ENCODE measurements around the gene SP140.
"Not testable (repeated sequence)": the region's sequence is repeated elsewhere in the genome, so short reads cannot be mapped to it uniquely, and the experiment has no call there.

The SP140 gene

GRCh38 chr2:230269715-230270114 is 44.2 kb downstream of the SP140 start:
- DNase-seq (ENCODE audit: low read depth, low spot score), result no peak
- no peak overlapping the region for H3K27ac ChIP-seq

- no peak overlapping the region for H3K27ac ChIP-seq
- DNase-seq (ENCODE audit: low read depth, low spot score), result no peak
Measured at GRCh38 chr2:230282936-230283335, 57.4 kb downstream of the SP140 start.

- no peak for DNase-seq (ENCODE audit: low read depth, low spot score)
- H3K27ac ChIP-seq, result no peak overlapping the region
Measured at GRCh38 chr2:230286048-230286447, 60.5 kb downstream of the SP140 start.

- H3K27ac ChIP-seq; DNase-seq (ENCODE audit: low read depth, low spot score): not testable (repeated sequence)
Measured at GRCh38 chr2:230289311-230289710, 63.8 kb downstream of the SP140 start.

- no peak overlapping the region for H3K27ac ChIP-seq
- no peak for DNase-seq (ENCODE audit: low read depth, low spot score)
Measured at GRCh38 chr2:230295192-230295591, 69.7 kb downstream of the SP140 start.

GRCh38 chr2:230296917-230297316 is 71.4 kb downstream of the SP140 start:
- DNase-seq (ENCODE audit: low read depth, low spot score), result no peak
- H3K27ac ChIP-seq, result no peak overlapping the region

- H3K27ac ChIP-seq, result no peak overlapping the region
- no peak for DNase-seq (ENCODE audit: low read depth, low spot score)
Measured at GRCh38 chr2:230299618-230300017, 74.1 kb downstream of the SP140 start.

- DNase-seq (ENCODE audit: low read depth, low spot score), result no peak
- H3K27ac ChIP-seq, result no peak overlapping the region
Measured at GRCh38 chr2:230305416-230306275, 80.1 kb downstream of the SP140 start.

GRCh38 chr2:230306474-230306873 is 80.9 kb downstream of the SP140 start:
- no peak overlapping the region for H3K27ac ChIP-seq
- DNase-seq (ENCODE audit: low read depth, low spot score), result no peak

GRCh38 chr2:230307485-230307884 is 81.9 kb downstream of the SP140 start:
- no peak for DNase-seq (ENCODE audit: low read depth, low spot score)
- no peak overlapping the region for H3K27ac ChIP-seq

- no peak for DNase-seq (ENCODE audit: low read depth, low spot score)
- H3K27ac ChIP-seq, result no peak overlapping the region
Measured at GRCh38 chr2:230308402-230309000, 83.0 kb downstream of the SP140 start.

GRCh38 chr2:230310792-230311191 is 85.3 kb downstream of the SP140 start:
- H3K27ac ChIP-seq, result not testable (repeated sequence)

GRCh38 chr2:230311634-230312033 is 86.1 kb downstream of the SP140 start:
- not testable (repeated sequence) for H3K27ac ChIP-seq; DNase-seq (ENCODE audit: low read depth, low spot score)

More at GRCh38 chr2:230310792-230311191, 85.3 kb downstream of the SP140 start:
- DNase-seq (ENCODE audit: low read depth, low spot score), result not testable (repeated sequence)

GRCh38 chr2:230312638-230313037 is 87.1 kb downstream of the SP140 start:
- no peak overlapping the region for H3K27ac ChIP-seq
- DNase-seq (ENCODE audit: low read depth, low spot score), result no peak

GRCh38 chr2:230317366-230317765 is 91.8 kb downstream of the SP140 start:
- no peak for DNase-seq (ENCODE audit: low read depth, low spot score)
- no peak overlapping the region for H3K27ac ChIP-seq

GRCh38 chr2:230318190-230319121 is 92.9 kb downstream of the SP140 start:
- DNase-seq (ENCODE audit: low read depth, low spot score), result no peak
- no peak overlapping the region for H3K27ac ChIP-seq

- no peak for DNase-seq (ENCODE audit: low read depth, low spot score)
- H3K27ac ChIP-seq, result no peak overlapping the region
Measured at GRCh38 chr2:230319211-230319862, 93.8 kb downstream of the SP140 start.

GRCh38 chr2:230321031-230321430 is 95.5 kb downstream of the SP140 start:
- H3K27ac ChIP-seq, result no peak overlapping the region

GRCh38 chr2:230322561-230323384 is 97.2 kb downstream of the SP140 start:
- DNase-seq (ENCODE audit: low read depth, low spot score), result no peak
- H3K27ac ChIP-seq, result no peak overlapping the region

More at GRCh38 chr2:230321031-230321430, 95.5 kb downstream of the SP140 start:
- DNase-seq (ENCODE audit: low read depth, low spot score), result no peak

All from epithelial cell of prostate (primary cell).